ENCODE measurements around the gene MYL3.

MYL3 gene

DNA sequence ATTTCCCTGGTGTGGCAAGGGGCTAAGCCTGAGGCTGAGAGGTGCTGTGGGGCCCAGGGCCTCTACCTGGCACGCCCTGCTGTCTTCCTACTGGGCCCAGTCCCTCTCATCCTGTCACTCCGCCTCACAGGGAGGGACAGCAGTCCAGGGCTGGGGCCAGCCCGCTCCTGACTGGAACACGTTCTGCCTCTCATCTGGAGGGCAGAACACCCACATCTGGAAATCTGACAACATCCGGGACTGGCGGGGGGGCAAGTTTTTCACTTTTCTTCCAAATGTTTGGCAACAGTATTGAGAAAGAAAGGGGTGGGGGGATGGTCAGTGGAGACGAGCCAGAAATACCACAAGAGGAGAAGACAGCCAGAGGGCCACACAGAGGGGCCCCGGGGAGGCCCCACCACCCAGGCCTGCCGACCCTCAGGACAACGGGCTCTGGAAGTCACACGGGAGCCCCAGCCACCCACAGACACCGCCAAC, 1.8 kb upstream of the MYL3 start:
- DNase-seq (ENCODE audit: low read depth in 2 of 2) = no peak

DNA sequence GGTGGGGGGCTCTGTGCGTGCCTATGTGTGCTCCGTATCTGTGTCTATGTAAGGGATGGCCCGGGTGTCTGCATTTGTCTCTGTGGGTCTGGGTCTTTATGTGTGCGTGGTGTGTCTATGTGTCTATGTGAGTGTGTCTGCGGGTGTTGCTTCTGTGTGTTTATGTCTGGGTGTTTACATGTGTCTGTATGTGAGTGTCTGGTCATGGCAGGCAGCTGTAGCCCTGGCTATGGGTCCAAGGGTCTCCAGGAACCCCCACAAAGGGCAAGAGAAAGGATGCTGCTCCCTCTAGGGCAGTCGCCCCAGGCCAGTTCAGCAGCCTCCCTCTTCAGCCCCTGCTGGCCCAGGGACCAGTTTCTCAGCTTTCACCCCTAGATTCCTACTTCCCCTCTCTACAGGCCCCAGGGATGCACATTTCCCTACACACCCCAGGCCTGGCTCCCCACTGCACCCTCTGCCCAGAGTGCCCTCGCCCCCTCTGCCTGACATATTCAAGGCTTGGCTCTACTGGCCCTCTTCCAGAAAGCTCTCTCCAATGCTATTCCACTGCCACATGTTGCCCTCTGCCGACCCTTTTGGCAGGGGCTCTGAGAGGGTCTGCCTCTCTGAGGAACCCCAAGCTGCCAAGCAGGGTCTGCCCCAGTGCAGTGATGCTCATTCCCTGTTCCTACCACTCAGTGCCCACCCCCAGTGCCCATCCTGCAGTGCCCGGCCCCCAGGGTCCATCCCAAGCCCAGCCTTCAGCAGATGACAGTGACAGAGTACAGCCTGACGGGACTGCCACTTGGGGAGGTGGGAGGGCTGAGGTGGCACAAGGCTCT, 1.0 kb upstream of the MYL3 start:
- no peak for DNase-seq (ENCODE audit: low read depth in 2 of 2)

DNA sequence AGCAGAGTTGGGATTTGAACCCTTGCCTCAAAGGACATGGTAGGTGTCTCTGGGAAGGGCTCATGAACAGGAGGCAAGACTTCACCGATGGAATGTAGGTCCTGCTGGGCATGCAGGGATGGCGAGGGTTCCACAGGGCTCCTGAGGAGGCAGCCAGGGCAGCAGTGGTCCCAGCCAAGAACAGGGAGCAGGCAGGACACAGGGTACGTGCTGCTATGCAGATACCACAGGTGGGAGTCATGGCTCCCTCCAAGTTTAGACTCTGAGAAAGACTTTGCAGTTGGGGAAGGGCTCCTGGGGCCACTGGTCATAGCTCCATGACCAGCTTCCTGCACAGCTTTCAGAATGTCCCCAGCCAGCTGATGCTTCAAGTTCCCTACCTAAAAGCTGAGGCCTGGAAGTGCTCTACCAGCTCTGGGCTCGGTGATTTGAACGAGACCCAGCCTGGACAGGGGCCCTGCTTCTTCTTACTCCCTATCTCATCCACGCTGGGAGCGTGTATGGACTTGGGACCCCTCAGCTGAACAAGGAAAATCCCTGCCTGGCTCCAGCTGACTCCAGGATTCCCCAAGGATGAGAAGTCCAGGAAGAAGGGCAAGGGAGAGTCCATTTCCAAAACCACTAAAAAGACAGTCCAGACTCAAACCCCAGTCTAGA, 747 bp downstream of the MYL3 start:
- DNase-seq (ENCODE audit: low read depth in 2 of 2) = no peak

DNA sequence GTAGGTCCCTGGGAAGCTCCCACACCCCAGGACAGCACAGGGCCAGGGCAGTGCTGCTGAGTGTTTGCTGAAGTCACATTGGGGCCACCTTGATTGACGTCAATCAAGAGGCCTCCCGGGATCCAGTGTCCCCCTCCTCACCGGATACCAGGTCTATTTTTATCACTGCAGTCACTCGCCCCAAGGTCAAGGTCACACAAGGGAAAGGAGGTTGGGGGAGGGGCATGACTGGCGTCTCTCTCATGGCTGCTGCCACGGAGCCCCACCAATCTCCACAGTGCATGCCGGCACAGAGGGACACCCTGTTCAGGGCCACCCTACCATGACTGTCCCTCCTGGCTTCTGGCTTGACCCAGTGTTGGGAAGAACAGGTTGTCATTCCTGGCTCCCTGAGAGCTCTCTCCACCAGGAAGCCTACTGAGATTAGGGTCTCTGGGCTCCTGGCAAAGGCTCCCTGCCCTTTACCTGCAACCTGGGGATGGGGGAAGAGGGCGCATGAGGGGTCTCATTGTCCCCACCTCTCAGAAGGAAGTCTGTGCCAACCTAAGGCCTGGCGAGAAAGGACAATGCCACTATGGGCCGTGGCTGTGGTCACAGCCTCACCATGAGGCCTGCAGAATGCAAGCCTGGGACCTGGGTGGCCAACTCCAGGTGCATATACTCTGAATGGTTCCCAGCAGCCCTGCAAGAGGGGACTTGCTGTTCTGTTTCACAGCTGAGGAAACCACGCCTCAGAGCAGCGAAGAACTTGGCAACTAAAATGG, 1.5 kb downstream of the MYL3 start:
- no peak for DNase-seq (ENCODE audit: low read depth in 2 of 2)

DNA sequence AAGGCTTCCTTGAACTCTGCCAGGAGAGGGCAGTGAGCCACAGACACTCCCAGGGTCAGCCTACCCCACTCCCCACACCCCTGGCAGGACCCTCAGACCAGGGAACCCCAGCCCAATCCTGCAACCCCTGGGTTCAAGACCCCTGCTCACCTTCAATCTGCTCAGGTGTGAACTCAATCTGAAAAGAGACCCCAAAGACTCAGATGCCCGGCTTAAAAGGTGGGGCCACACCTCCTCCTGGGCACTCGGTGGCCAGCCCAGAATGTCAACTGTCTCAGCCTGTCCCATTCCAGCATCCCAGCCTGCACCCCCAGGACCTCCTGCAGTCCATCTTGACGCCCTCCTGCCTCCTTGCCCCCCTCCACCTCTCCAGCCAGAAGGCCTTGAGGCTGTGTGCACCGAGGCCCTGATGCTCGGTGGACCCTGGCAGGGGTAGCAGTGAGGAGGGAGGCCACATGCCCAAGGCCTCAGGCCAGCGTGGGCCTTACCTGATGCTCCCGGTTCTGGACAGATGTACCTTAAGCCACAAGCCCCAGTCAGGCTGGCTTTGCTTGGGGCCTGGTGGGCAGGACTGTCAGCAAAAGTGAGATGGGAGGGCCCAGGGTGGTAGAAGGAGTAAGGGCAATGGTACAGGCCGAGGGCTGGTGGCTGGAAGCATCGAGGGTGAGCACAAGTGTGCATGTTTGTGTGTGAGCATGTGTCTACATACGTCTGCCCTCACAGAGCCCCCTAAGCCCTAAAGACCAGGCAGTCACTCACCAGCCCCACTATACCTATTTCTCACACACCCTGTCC, 2.2 kb downstream of the MYL3 start:
- no peak for DNase-seq (ENCODE audit: low read depth in 2 of 2)

DNA sequence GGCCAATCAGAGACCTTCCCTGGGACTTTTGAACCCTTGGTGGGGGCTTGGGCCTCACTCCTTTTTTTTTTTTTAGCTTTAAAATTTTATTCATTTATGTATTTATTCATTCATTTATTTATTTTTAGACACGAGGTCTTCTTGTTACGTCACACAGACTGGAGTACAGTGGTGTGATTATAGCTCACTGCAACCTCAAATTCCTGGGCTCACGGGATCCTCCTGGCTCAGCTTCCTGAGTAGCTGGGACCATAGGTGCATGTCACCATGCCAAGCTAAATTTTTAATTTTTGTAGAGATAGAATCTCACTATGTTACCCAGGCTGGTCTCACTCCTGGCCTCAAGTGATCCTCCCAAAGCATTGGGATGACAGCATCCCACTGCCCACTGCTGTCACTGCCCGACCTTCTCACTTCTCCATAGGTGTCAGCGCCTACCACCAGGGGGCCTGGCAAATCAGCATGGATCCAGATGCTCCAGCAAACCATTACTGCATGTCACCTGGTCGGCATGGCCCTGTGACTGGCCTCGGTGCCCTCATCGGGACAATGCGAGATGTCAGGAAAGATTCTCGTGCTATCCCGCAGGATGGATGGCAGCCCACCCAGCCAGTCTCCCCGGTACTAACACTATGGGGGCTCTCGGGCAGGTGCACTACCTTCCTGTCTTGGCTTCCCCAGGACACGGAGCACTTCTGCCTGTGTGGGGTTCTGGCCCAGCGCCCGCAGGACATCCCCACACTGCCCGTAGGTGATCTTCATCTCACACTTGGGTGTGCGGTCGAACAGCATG, 3.0 kb downstream of the MYL3 start:
- no peak for DNase-seq (ENCODE audit: low read depth in 2 of 2)

DNA sequence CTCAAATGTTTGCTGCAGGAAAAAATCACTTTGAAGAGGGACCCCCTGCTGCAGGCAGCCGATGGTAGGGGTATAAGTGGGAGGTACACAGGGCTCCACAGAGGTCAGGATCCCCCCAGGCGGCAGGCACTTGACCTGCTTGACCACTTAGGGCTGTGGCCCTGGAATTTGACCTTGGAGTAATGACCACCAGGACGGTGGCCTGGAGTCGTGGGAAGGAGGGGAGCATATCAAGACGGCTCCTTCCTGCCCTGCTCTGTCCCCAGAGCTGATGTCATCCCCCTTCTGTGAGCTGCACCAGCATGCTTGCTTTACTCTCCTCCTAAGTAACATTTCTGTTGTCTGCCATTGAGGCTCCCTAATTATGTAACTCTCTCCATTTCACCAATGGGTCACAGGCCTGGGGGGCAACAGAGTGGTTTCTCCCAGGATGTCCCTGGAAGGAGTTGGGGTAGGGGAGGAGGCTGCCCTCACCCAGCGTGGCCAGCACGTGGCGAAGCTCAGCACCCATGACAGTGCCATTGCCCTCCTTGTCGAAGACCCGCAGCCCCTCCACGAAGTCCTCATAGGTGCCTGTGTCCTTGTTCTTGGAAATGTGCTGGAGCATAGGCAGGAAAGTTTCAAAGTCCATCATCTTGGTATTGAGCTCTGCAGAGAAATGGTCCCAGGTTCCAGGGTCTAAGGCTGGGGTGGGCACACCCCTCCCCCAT, 4.1 kb downstream of the MYL3 start:
- DNase-seq (ENCODE audit: low read depth in 2 of 2) = no peak

DNA sequence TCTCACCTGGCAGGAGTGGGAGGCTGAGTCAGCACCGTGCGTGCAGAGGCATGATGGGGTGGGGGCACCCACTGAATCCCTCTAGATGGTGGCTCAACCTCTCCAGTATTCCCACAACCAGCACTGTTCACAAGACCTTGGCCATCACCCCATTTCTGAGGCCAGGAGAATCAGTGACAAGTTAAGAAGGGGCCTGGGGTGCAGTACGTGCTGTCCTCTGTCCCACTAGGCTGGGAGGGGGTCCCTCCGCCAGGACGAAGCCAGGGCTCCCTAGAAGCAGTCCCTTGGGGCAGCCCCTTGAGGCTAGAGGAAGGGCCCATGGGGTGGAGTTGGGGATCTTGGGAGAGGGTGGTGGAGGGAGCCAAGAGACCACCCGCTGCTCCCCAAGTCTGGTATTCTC, 4.8 kb downstream of the MYL3 start:
- DNase-seq (ENCODE audit: low read depth in 2 of 2) = no peak

DNA sequence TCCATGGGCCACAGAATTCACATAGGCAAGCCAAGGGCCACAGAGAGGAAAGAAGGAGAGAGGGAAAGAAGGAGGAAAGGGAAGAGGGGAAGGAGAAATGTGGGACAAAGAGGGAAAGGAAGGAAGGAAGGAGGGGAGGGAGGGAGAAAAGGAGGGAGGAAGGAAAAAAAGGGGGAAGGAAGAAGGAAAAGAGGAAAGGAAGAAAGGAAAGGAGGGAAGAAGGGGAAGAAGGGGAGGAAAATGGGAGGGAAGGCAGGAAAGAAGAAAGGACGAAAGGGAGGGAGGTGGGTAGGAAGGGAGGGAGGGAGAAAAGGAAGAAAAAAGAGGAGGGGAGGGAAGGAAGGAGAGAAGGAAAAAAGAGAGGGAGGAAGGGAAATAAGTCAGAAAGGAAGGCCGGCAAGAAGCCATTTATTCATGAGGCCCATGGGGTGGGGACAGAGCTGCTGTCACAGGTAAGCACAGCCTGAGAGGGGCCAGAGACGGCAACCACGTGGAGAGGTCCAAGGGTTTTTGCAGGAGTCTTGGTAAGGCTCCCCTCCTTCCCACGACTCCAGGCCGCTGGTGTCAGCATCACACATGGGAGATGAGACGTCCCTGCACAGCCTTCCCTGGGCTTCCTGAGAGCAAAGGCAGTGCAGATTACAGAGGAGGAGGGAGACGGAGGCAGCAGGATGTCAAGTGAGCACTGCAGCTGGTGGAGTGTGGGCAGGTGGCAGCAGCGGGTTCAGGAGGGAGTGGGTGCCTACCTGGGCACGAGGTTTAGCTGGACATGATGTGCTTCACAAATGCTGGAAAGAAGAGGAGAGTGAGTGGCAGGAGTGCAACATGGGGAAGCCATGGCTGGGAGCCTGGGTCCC, 5.5 kb downstream of the MYL3 start:
- DNase-seq (ENCODE audit: low read depth in 2 of 2) = no peak

DNA sequence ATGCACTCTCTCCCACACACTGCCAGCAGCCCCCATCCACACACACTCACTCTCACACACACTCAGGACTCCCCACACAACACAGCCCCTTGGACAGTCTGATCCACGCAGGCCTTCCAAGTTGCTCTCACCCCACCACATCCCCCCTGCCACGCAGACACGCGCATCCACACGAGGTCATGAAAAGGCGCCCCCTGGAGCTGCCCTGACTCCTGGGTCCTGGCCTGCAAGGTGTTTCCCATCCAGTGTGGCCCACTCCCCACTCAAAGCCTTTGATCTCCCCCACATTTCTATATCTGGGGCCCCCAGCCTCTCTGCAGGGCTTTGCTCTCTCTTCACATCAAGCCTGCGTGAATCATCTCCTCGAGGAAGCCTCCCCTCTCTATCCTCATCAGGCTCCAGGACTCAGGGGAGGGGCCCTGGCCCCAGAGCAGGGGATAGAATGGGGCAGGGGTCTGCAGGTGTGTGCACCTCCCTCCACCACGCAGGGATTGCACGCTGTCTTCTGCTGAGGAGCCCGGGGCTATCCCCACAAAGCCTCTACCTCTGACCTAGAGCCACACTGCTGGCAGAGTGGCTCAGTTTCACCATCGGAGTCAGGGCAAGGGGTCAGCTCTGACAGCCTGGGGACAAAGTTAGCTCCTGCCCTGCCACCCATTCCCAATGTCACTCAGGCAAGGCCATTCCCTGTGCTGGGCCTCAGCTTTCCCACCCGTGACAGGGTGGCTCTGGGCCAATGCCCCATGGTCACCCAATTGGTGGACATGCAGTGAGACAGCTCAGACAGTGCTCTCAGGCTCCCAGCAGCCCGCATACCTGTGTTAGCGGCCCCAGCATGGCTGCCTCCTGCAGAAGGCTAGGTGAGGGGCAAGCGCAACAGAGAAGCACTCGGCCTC, 6.4 kb downstream of the MYL3 start:
- DNase-seq (ENCODE audit: low read depth in 2 of 2) = no peak

DNA sequence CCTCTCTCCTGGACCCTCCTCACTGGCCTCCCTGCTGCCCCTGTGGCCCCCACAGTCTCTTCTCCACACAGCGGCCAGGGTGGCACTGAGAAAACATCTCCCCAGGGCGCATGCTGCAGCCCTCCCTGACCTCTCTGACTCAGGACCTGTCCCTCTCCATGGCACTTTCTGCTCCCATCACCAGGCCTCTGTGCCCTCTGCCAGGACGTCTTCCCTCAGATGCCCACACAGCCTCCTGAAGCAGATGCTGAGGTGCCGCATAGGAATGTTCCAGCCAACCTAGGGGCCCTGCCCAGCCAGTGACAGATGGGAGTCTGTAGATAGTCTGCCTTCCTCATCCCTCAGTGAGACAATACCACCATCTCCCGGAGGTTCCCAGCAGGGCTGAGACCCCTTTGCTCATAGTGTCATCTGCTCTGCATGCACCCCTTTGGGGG, 8.7 kb downstream of the MYL3 start:
- DNase-seq (ENCODE audit: low read depth in 2 of 2) = no peak

DNA sequence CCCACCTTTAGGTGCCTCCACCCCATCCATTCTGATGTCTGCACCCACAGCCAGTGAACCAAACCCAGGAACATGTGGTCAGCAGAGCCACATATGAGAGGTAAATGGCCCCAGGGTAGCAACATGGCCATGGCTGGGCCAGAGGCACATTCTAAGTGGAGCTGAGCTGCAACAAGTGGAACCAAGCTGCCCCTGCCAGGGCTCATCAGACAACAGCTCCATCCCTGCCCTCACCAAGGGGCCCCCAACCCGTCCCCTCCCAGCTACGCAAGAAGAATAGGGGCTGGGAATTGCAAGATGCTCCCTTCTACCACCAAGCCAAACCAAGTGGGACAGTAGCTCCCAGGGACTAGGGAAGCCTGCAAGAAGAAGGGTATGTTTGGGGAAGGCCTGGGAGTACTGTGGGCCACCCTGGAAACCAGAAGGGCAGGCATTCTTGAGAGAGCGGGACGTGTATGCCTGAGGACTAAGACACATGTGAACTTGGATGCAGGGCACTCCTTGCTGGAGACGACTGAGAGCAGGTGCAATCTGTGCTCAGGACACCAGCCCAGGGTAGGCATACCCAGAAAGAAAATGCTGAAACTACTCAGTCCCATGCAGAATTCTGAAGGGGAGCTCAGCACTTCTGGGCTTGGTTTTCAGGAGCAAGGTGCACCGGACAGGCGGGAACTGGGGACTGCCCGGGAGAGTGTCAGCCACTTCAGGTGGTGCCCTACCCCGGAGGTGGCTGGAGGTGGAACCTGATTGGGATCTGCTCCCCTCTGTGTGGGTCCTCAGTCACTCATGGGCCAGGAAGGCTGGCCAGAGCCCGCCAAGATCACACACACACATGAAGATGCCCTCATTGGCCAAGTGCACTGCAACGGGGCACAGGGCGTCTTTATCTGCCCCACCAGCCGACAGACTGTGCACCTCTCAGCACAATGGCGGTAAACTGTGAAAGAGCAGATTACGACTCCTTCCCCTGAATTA, 9.5 kb downstream of the MYL3 start:
- DNase-seq (ENCODE audit: low read depth in 2 of 2) = no peak

DNA sequence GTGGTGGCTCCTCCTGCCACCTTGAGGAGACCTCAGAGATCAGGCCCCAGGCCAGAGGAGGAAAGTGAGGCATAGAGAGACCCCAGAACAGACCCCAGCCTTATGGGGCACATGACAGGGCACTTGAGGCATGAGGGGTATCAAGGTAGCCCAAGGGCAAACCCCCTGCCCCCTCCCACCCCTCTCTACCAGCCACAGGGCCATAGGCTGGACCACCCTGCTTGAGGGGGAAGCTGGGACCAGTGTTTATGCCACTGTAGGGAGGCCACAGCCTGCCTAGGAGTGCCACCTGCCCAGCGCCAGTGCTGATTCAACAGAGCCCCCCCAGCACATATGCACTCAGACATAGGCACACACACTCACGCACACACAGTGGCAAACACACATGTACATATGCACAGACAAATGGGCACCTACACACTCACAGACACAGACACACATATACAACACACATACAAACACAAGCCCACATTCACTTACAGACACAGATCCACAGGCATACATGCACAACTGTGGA, 10.3 kb downstream of the MYL3 start:
- no peak for DNase-seq (ENCODE audit: low read depth in 2 of 2)

DNA sequence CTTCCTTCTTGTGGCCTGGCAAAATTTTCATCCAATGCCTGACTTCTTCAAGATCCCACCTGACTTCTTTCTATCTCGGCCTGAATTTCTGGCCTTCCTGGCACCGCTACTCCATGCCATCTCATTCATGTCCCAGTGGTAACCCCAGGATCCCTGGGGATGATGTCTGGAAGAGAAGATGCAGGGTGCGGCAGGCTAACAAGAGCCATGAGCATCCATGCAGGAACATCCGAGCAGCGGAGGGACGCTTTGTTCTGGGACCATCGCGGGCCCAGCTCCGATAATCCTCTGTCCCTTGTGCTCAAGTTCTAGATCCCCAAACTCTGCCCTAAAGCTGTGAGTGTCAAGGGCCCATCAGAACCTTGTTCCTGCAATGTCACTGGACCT, 10.9 kb downstream of the MYL3 start:
- DNase-seq (ENCODE audit: low read depth in 2 of 2) = no peak

DNA sequence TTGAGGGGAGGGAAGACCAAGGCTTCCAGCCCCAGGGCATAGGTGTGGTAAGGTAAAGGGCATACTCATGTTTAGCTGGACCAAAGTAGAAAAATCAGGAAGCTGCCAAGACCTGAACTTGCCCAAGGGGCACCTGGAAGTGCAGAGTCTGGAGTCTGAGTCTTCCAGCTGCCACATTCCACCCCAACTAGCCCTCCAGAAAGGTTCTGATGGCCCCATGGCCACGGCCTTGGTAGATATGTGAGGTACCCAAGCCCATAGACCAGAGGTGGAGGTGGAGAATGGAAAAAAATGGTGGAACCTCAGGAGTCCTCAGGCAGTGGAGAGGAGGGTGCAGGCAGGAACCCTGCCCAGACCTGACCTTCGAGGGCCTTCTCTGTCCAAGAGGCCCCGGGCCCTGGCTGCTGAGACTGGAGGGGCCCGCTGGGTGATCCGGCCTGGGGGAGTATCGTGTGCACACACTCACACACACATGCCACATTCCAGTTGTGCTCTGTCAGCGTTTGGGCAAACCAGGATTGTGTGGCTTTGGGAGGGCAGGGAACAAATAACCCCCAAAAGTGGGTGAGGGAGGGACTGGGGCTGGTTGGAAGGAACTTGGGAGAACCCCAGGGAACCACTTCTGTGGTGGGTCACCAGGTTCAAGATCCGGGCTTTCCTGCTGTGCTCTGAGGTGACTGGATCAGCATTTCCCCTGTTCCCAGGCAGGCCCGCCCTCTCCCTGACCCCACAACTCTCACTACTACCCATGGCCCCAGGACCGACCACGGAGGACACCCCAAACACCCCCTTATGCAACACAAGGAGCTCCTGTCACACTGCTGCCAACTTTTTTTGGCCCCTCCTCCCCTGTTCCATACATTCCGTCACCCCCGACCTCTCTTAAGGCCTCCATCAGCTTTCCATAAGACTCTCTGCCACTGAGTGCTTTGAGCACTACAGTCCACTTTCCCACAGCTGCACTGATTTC, 11.6 kb downstream of the MYL3 start:
- no peak for DNase-seq (ENCODE audit: low read depth in 2 of 2)

DNA sequence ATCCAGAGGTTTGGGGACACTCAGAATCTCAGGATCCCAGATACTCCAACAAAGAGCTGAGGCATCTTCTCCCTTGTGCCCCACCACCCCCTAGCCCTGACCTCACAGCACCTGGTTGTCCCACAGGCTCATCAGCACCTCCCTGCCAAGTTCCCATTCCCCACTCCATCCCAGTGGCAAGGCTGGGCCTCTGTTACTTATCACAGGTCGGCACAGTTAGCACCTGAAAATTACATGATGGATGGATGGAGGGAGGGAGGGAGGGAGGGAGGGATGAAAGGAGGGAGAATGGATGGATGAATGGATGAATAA, 12.8 kb downstream of the MYL3 start:
- DNase-seq (ENCODE audit: low read depth in 2 of 2) = no peak

Measured in stimulated activated CD8-positive, alpha-beta memory T cell treated with anti-CD3 and anti-CD28 coated beads, Interleukin-2, amount 100 ng/mL, for 1 hour (primary cell).